HEK293T (cell line): Measurements from ENCODE around the gene ZNF277.

ENCODE experiments used
- CTCF ChIA-PET: fragments of 350-600 bp; formaldehyde crosslinking; extraction: SDS; loops from one replicate; lab custom pipeline; 2021; ENCODE audit warnings: antibody characterized with exemption, inconsistent platforms; lab: Yijun Ruan, JAX
- POLR2A ChIA-PET: fragments of 350-600 bp; formaldehyde crosslinking; extraction: SDS; loops from one replicate; lab custom pipeline; 2020; ENCODE audit warnings: antibody characterized with exemption, inconsistent platforms; lab: Yijun Ruan, JAX
- DNase-seq: peaks from one replicate; pipeline ENCODE4 v3.0.0; 2012; ENCODE audit warnings: mixed read lengths; ENCODE audit errors: extremely low spot score
- ARNT ChIP-seq: fragments of 450-650 bp; IDR thresholded peaks from 2 replicates; pipeline ENCODE4 v1.6.1; 2017; ENCODE audit warnings: mild to moderate bottlenecking
- BHLHE40 ChIP-seq: fragments of 450-650 bp; IDR thresholded peaks from 2 replicates; pipeline ENCODE4 v1.6.1; 2016; ENCODE audit warnings: mild to moderate bottlenecking, moderate library complexity, borderline replicate concordance
- CTBP1 ChIP-seq: fragments of 450-650 bp; IDR thresholded peaks from 2 replicates; pipeline ENCODE4 v1.6.1; 2016; ENCODE audit warnings: borderline replicate concordance
- ELF4 ChIP-seq: fragments of 450-650 bp; IDR thresholded peaks from 2 replicates; pipeline ENCODE4 v1.6.1; 2017; ENCODE audit warnings: antibody characterized with exemption
- FOXA1 ChIP-seq: fragments of 450-650 bp; IDR thresholded peaks from 2 replicates; pipeline ENCODE4 v1.6.1; 2016; ENCODE audit warnings: mild to moderate bottlenecking
- FOXK2 ChIP-seq: fragments of 450-650 bp; IDR thresholded peaks from 2 replicates; pipeline ENCODE4 v1.6.1; 2016; ENCODE audit warnings: mild to moderate bottlenecking
- FOXM1 ChIP-seq: fragments of 450-650 bp; IDR thresholded peaks from 2 replicates; pipeline ENCODE4 v1.6.1; 2017; ENCODE audit warnings: mild to moderate bottlenecking, borderline replicate concordance
- HDGF ChIP-seq: fragments of 450-650 bp; IDR thresholded peaks from 2 replicates; pipeline ENCODE4 v1.6.1; 2017; ENCODE audit warnings: antibody characterized with exemption, borderline replicate concordance
- L3MBTL2 ChIP-seq: fragments of 450-650 bp; conservative IDR thresholded peaks from 2 replicates; pipeline ENCODE4 v1.6.1; 2016; ENCODE audit warnings: mild to moderate bottlenecking
- LEF1 ChIP-seq: fragments of 450-650 bp; IDR thresholded peaks from 2 replicates; pipeline ENCODE4 v1.6.1; 2017; ENCODE audit warnings: mild to moderate bottlenecking, borderline replicate concordance
- NFRKB ChIP-seq: fragments of 450-650 bp; IDR thresholded peaks from 2 replicates; pipeline ENCODE4 v1.6.1; 2016; ENCODE audit warnings: mild to moderate bottlenecking, moderate library complexity
- PKNOX1 ChIP-seq: fragments of 450-650 bp; IDR thresholded peaks from 2 replicates; pipeline ENCODE4 v1.6.1; 2016
- SP1 ChIP-seq: fragments of 450-650 bp; IDR thresholded peaks from 2 replicates; pipeline ENCODE4 v1.6.1; 2017
- SUZ12 ChIP-seq: fragments of 450-650 bp; IDR thresholded peaks from 2 replicates; pipeline ENCODE4 v1.6.1; 2016; ENCODE audit warnings: mild to moderate bottlenecking
- TARDBP ChIP-seq: fragments of 450-650 bp; IDR thresholded peaks from 2 replicates; pipeline ENCODE4 v1.6.1; 2016
- ZNF384 ChIP-seq: fragments of 450-650 bp; IDR thresholded peaks from 2 replicates; pipeline ENCODE4 v1.6.1; 2016

Gene ZNF277

GRCh38 chr7:112288301-112288700 is 81.8 kb downstream of the ZNF277 start:
- no peak for DNase-seq
- POLR2A ChIA-PET = no interaction called here
- TF ChIP-seq TARDBP (no peak), FOXK2 (no peak), FOXA1 (no peak), PKNOX1 (no peak), SUZ12 (no peak), BHLHE40 (no peak), ZNF384 (no peak), LEF1 (no peak), FOXM1 (no peak), ELF4 (no peak), SP1 (no peak), ARNT (no peak)
- CTCF ChIA-PET = no interaction called here

GRCh38 chr7:112290065-112290464 is 83.6 kb downstream of the ZNF277 start:
- CTCF ChIA-PET = no interaction called here
- TF ChIP-seq TARDBP (no peak), FOXM1 (no peak), CTBP1 (no peak), FOXA1 (no peak), BHLHE40 (no peak), ZNF384 (no peak), SP1 (no peak), L3MBTL2 (no peak), NFRKB (no peak), PKNOX1 (no peak), FOXK2 (no peak), HDGF (no peak), ELF4 (no peak), ARNT (no peak), LEF1 (no peak), SUZ12 (no peak)
- POLR2A ChIA-PET = no interaction called here
- DNase-seq = no peak

- ChIA-PET CTCF (no interaction called here), POLR2A (no interaction called here)
- no peak for DNase-seq
- TF ChIP-seq L3MBTL2 (no peak), FOXM1 (no peak), FOXA1 (no peak), TARDBP (no peak), ARNT (no peak)
These were observed 85.7 kb downstream of the ZNF277 start for GRCh38 chr7:112292162-112292561.

GRCh38 chr7:112293416-112293815 is 86.9 kb downstream of the ZNF277 start:
- CTCF ChIA-PET = no interaction called here
- no peak for TF ChIP-seq BHLHE40
- TF ChIP-seq ELF4 = no peak
- no peak for TF ChIP-seq SUZ12
- TF ChIP-seq FOXK2 = no peak
- TF ChIP-seq L3MBTL2 = no peak
- DNase-seq = no peak
- POLR2A ChIA-PET = no interaction called here

GRCh38 chr7:112296432-112296831 is 89.9 kb downstream of the ZNF277 start:
- POLR2A ChIA-PET = no interaction called here

GRCh38 chr7:112297681-112298080 is 91.2 kb downstream of the ZNF277 start:
- POLR2A ChIA-PET = no interaction called here
- TF ChIP-seq HDGF (no peak), SUZ12 (no peak)
- DNase-seq = no peak
- CTCF ChIA-PET = no interaction called here

More at GRCh38 chr7:112296432-112296831, 89.9 kb downstream of the ZNF277 start:
- no peak for DNase-seq
- TF ChIP-seq ZNF384 (no peak), PKNOX1 (no peak), BHLHE40 (no peak), ELF4 (no peak), FOXK2 (no peak), ARNT (no peak), SUZ12 (no peak), FOXA1 (no peak), HDGF (no peak)
- CTCF ChIA-PET = no interaction called here

GRCh38 chr7:112298543-112299100 is 92.1 kb downstream of the ZNF277 start:
- POLR2A ChIA-PET = no interaction called here
- CTCF ChIA-PET = no interaction called here
- no peak for DNase-seq
- TF ChIP-seq TARDBP (no peak), SP1 (no peak), NFRKB (no peak), LEF1 (no peak), CTBP1 (no peak), FOXA1 (no peak), ARNT (no peak), ELF4 (no peak), L3MBTL2 (no peak), FOXM1 (no peak), PKNOX1 (no peak), HDGF (no peak), SUZ12 (no peak)
